ENCODE results near the gene XYLB.

- TF ChIP-seq POLR2A (IDR thresholded peaks at IDR 0.05; ENCODE audit: low read depth, low read length) (no peak), POLR2AphosphoS5 (IDR thresholded peaks at IDR 0.05; ENCODE audit: low read depth, low read length) (no peak), TAF1 (IDR thresholded peaks at IDR 0.05; ENCODE audit: borderline replicate concordance, low read depth, low read length) (no peak)
Measured at GRCh38 chr3:38421679-38422336, 75.2 kb downstream of the XYLB start.

Data from GM12892 (cell line).